ENCODE measurements around the gene MEIOB.
A peak's percentile ranks its signal among the peaks of the same experiment; 100 is the strongest.

The MEIOB gene

DNA sequence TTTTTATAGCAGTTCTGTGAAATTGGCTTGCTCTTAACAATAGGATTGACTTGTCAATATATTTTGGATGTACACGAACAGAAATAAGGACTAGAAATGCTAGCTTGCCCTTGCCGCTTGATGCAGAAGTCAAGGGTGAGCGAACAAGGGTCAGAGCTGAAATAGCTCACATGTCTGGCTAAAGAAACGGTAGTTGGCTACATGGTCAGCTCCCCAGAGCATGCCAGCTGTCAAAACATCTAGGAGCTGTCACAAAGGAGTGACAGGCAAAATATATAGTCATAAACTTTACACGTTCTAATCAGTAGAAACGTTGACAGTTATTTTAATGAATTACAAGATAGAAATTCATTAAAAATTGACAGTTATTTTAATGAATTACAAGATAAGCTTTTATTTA, 2.9 kb upstream of the MEIOB start:
- DNase-seq = no peak

DNA sequence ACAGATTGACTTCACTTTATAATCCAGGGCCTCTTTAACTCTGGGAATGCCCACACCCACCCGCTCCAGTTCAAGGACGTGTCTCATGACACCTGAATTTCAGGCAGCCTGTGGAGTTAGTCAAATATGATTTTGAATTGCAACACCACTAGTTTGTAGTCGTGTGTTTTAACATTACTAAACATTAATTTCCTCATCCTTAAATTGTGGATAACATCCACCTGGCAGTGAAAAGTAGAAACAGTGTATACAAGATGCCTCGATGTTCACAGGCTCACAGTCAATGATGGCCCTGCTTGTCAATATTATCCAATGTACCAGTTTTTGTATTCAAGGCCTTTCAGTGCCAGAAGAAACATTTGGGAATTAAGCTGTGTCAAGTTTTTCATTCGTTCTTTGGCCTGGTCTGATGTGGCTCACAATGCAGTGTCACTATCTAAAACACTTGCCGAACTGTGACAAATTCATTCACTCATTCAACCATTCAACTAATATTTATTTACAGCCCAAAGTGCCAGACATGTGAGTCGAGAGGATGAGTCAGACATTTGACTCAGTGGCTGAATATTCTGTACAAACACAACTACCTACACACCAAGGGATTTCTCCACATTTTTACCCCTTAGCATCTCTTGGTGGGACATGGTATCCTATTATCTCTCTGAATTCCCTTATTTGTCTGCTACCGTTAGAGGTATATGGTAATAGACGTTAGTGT, 1.4 kb downstream of the MEIOB start:
- no peak for DNase-seq

DNA sequence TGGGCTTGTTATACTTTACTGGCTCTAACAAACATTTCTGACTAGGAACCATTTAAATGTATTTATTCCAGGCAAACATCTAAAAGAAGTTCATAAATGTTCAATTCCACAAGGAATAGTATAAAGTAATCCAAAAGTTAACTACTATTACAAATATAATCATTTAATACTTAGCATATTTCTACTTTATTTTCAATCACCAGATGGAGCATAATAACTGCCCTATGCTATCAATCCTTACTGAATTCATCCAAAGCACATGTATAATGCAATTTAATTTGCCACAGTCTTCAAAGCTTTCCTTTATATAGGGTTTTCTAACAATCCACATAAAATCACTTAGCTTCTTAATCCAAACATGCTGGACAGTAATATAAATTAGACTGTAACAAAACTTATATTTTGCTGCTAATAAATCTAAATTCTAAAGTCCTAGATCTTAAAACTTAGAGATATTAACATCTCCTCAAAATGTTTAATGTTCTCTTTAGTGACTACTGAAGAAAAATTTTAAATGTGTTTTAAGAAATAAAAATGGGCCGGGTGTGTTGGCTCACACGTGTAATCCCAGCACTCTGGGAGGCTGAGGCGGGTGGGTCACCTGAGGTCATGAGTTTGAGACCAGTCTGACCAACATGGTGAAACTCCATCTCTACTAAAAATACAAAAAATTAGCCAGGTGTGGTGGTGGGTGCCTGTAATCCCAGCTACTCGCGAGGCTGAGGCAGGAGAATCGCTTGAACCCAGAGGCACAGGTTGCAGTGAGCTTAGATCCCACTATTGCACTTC, 5.9 kb downstream of the MEIOB start:
- DNase-seq = no peak

DNA sequence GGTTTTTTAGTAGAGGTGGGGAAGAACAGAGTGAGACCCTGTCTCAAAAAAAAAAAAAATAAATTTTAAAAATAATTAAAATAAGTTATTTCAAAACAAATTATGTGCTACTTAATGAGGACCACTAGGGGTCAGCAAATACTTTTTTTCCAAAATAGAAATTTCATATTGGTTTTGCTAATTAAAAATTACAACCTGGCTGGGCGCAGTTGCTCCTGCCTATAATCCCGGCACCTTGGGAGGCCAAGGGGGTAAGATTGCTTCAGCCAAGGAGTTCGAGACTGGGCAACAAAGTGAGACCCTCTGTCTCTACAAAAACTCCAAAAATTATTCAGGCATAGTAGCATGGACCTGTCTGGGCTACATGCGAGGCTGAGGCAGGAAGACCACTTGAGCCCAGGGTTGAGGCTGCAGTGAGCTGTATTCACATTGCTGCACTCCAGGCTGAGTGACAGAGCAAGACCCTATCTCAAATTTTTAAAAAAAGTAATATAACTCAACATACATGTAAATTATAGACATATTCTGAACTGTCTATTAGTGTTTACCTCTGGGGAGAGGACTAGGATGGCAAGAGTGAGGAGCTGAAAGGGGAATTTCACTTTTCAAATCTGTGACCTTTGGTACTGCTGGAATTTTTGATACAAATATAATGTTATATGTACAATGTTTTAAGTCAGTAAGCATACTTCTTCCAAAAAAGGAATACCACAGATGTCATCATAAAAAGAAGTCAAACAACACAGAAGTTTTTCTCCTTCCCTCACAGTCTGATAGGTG, 8.1 kb downstream of the MEIOB start:
- DNase-seq = peak; percentile 25 to 33

DNA sequence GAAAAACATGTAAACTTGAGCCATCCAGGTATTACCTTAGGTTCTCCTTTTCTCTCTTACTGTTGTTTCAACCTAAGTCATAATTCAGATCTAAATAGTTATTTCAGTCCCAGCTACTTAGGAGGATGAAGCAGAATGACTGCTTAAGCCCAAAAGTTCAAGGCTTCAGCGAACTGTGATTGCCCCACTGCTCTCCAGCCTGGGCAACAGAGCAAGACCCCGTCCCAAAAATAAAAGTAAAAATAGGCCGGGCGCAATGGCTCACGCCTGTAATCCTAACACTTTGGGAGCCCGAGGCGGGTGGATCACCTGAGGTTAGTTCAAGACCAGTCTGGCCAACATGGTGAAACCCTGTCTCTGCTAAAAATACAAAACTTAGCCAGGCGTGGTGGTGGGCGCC, 9.6 kb downstream of the MEIOB start:
- no peak for DNase-seq

GRCh38 chr16:1861730-1862129, 10.2 kb downstream of the MEIOB start:
- DNase-seq = no peak

DNA sequence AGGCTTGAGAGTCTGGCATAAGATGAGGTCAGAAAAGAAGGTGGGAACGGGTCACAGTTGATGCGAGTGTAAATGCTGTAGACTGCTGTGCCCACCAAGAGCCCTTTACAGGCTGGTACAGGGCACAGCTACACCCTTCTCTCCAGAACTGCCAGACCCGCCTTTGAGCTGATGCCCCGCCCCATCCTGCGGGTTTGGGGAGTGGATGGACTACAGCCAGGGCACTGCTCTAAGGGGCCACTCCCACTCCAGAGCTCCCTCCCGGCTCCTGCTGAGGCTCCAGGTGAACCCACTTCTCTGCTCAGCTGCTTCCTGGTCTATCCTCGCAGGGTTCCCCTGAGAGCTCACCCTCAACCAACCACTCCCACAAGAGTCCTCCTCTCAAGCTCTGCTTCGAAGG, 12.3 kb downstream of the MEIOB start:
- no peak for DNase-seq

GRCh38 chr16:1858189-1858865, 13.6 kb downstream of the MEIOB start:
- no peak for DNase-seq

DNA sequence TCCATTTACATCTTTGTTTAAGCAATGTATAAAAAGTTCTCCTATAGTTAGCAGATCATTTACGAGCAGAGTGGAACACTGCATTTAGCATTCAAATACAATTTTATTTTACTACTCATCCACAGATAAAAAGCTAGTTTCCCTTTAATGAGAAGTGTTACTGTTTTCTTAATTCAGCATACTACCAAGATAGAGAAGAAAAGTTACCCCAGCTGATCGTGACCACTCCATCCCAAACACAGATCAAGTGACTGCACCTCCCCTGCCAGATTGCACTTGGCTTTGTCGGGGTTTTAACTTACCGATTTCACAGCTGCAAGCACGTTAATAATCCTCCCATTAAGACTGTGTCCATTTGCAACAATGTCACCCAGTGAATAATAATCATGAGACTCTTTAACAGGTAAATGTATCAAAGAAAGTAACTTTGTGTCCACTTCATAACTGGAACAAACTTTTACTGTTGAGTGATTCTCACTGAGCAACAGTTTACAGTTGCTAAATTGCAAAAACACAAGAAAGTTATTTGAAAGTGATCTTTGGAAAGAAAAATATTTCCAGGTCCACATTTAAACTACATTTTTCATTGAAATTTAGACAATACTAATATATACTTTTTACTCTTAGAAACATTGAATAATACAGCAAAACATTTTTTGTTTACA, 14.4 kb downstream of the MEIOB start:
- no peak for DNase-seq

DNA sequence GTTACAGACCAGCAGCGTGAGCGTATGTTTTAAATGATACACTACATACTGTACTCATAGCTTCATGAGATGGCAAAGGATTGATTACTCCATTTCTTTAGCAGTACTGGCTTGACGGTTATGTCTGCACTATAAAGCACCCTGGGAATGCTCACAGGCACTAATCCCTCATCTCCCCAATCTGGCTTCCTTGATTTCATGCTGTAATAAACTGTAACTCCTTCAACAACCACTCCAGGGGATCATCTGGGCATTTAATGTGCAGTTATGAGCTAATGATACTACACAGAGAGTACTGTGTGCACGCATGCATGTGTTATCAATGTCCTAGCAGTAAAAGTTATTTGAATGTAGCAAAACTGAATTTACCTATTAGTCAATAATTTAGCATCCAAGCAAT, 20.2 kb downstream of the MEIOB start:
- no peak for DNase-seq

GRCh38 chr16:1850981-1851380, 21.0 kb downstream of the MEIOB start:
- DNase-seq = no peak

GRCh38 chr16:1846416-1846815, 25.5 kb downstream of the MEIOB start:
- no peak for DNase-seq

- DNase-seq = no peak
Observed at GRCh38 chr16:1845985-1846384, 26.0 kb downstream of the MEIOB start.

- no peak for DNase-seq
Observed at GRCh38 chr16:1839554-1839953, 32.4 kb downstream of the MEIOB start.

- no peak for DNase-seq
Observed at GRCh38 chr16:1834096-1834495, 37.9 kb downstream of the MEIOB start.

DNA sequence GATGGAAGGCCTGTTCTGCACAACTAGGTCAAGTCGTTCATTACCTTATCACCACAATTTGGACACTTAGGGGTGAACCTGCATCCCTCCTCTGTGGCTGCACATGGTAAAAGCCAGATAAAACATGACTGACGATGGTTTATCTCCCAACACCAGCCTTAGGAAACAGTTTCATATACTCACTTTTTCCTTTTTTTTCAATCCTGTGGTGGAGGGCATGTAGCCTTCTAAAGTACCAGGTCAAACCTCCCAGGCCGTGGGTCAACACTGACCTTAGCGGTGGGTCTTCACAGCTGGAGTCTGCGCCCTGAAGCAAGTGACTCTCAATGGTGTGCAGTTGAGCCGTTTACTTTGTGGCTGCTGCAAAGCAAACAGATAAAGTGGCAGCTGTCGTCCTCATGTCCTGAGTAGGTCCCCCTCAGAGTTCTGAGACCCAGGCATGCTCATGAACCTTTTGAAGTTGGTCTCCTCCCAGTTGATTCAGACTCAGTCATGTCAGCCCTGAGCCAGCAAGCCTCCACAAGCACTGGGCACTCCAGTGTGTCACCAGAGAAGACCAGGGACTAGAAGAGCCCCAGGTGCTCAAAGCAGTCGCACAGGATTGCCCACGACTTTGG, 39.0 kb downstream of the MEIOB start:
- no peak for DNase-seq

GRCh38 chr16:1831186-1832075, 40.5 kb downstream of the MEIOB start:
- DNase-seq = no peak

GRCh38 chr16:1830213-1830612, 41.8 kb downstream of the MEIOB start:
- DNase-seq = no peak

- DNase-seq = no peak
Observed at GRCh38 chr16:1828645-1829410, 43.1 kb downstream of the MEIOB start.
